Measurements from ENCODE around the gene NLRP9.

The NLRP9 gene

DNA sequence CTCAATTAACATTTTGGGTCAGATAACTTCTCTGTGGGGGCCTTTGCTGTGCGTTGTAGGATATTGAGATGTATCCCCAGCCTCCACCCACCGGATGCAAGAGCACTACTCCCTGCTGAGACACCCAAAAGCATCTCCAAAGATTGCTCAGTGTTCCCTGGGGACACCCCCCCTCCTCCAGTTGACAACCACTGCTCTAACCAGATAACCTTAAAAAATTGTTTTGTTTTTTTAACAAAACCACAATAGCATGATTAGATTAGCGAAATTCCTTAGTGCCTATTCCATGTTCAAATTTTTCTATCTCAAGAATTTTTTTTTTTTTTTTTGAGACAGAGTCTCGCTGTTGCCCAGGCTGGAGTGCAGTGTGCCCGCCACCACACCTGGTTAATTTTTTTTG is 65.8 kb downstream of the NLRP9 start:
- no peak for DNase-seq

DNA sequence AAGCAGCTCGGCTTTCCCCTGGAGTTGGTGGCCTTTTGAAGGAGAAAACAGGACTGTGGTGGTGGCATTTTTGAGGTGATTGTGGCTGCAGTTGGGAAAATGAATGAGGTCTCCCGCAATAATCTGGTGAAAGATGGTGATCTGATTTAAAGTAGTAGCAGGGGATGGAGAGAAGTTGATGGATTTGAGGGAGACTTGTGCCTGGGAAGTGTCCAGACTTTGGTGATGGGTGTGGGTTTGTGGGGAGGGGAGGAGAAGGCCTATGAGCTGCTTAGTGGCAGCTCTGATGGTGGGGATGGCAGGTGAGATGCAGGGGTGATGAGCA is 67.2 kb downstream of the NLRP9 start:
- DNase-seq: no peak

DNA sequence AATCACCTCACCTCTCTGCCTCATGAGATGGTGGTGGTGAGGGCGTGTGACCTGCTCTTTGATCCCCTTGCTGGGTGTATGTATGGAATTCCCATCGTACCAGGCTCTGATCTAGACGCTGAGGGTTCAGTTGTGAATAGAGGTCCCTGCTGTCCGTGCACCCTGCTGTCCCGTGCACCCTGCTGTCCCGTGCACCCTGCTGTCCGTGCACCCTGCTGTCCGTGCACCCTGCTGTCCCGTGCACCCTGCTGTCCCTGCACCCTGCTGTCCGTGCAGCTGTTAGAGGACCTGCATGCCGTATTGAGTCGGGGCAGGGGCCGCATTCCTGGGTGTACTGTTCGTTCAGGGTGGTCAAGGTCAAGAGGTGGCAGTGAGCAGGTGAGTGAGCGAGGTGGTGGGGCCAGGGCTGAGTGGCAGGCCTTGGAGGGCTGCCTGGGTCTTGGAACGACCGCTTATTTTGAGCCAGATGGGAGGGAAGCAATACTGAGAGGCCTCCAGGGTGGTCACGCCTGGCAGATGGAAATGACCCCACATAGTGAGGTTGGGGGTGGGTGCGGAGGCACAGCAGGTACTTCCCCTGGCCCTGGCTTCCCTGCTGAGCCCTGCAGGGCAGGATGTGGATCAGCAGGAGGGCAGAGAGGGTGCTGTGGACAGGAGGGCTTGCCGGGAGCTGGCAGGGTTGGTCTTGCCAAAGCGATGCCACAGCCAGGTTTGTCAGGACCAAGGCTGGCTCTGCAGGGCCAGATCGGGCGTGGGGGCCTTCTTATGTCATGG is 67.7 kb downstream of the NLRP9 start:
- DNase-seq: no peak

DNA sequence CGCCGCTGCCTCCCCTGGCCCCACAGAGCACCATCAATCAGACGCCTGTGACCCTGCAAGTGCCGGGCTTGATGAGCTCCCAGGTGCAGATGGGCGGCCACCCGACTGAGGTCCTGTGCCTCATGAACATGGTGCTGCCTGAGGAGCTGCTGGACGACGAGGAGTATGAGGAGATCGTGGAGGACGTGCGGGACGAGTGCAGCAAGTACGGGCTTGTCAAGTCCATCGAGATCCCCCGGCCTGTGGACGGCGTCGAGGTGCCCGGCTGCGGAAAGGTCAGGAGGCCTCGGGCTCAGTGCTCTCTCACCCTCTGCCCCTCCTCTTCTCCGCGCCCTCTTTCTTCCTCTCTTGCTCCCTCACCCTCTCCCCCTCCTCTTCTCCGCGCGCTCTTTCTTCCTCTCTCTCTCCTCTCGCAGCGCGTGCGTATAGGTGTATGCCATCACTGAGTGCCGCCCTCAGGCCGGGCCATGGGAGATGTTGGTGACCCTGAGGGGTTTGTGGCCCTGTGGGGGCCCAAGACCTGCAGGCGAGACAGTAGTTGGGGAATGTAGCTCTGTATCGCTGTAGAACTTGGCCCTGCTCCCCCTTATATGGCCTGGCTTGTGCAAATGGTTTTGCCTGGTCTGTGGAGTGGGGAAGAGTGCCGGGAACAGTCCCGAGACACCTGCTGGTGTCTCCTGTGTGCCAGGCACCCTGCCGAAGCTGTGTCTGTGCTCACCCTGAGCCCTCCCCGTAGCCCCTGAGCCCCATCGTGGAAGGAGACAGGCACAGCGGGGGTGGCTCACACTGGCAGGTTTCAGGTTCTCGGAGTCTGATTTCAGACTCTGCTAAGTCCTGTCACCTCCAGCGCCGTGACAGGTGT is 68.6 kb downstream of the NLRP9 start:
- no peak for DNase-seq

DNA sequence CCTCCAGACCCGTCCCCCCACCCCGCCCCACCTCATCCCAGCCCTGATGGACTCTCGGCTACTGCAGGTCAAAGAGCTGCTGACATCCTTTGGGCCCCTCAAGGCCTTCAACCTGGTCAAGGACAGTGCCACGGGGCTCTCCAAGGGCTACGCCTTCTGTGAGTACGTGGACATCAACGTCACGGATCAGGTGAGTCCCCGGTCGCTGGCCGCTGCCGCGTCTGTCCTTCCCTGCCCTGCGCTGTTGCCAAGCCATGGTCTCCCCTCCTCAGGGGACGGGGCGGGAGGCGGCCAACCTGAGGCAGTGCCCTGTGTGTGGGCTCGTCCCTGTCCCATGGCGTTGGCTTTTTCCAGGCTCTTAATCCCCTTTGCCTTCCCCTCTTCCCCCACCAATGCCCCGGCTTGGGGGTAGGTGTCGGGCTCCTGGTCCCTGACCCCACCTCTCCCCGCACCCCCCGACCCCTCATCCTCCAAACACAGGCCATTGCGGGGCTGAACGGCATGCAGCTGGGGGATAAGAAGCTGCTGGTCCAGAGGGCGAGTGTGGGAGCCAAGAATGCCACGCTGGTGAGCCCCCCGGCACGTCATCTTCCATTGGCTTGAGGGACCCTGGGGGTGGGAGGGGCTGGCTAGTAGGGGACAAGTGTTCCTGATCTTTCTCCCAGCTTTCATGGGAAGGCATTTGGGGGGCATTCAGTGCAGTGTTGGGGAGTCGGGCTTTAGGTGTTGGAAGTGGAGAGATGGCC is 69.4 kb downstream of the NLRP9 start:
- no peak for DNase-seq

DNA sequence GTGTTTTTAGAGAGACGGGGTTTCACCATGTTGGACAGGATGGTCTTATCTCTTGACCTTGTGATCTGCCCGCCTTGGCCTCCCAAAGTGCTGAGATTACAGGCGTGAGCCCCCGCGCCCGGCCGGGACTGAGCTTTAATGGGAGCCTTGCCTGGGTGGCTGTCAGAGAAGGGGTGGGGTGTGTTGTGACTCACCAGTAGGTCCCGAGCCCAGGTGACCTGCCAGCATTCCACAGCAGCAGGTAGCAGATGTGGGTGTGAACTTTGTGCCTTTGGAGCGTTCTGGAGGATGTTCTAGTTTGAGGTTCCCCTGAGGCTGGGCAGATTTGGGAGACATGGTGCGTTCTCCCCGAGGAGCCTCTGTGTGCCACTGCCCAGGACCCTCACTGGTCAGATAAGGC is 70.2 kb downstream of the NLRP9 start:
- DNase-seq: no peak

DNA sequence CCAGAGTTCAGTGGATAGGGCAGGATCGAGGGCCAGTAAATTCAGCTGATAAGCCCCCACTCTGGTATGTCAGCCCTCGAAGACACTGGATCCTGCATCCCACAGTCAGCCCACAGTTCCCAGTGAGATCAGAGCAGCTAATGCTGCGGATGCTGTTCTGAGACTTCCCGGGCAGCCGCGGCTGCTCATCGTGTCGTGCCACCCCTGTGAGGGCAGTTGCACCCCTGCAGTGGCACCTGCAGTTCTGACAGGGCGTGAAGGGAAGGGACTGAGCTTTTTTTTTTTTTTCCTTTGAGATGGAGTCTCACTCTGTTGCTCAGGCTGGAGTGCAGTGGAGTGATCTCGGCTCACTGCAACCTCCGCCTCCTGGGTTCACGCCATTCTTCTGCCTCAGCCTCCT is 70.7 kb downstream of the NLRP9 start:
- DNase-seq: no peak

DNA sequence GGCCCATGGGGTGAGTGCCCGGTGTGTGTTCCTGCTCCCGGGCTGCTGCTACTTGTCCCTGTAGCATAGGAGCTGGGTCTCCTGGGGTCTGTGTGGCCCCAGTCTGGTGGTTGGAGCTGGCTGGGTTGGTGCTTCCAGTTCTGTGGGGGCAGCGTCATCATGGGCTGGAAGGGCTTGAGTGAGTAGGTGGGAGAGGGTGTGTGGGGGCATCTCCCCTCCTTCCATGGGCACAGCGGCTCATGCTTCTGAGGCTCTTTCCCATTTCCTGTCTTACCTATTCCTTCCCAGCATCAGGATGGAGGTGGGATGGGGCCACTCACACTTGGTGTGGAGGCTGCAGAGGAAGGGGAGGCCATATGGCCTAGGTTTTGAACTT is 71.2 kb downstream of the NLRP9 start:
- no peak for DNase-seq

DNA sequence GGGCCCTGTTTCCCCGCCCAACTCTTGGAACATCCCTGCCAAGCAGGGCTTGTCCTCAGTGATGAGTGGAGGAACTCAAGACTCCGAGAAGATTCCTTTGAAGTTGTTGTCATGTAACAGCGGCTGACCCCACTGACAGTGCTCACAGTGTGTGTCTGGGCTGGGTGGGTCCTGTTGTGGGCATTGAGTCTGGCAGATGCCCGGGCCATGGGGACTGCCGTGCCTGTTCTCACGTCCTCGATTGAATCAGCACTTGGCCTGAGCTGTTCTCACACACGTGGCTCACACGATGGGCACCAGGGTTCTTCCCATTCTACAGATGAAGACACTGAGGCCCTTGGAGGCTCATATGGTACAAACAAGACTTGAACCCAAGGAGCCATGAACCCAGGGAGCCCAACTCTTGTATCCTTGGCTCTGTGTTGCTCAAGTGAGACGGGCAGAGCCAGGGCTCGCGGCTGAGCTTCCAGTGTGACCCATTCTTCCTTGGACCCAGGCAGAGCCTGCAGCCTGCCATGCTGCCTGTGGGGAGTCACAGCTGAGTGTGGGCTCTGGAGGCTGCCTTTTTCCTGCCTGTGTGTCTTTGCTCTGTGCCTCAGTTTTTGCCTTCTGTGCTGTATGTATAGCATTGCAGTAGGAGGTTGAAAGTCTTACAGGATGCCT is 71.7 kb downstream of the NLRP9 start:
- no peak for DNase-seq

DNA sequence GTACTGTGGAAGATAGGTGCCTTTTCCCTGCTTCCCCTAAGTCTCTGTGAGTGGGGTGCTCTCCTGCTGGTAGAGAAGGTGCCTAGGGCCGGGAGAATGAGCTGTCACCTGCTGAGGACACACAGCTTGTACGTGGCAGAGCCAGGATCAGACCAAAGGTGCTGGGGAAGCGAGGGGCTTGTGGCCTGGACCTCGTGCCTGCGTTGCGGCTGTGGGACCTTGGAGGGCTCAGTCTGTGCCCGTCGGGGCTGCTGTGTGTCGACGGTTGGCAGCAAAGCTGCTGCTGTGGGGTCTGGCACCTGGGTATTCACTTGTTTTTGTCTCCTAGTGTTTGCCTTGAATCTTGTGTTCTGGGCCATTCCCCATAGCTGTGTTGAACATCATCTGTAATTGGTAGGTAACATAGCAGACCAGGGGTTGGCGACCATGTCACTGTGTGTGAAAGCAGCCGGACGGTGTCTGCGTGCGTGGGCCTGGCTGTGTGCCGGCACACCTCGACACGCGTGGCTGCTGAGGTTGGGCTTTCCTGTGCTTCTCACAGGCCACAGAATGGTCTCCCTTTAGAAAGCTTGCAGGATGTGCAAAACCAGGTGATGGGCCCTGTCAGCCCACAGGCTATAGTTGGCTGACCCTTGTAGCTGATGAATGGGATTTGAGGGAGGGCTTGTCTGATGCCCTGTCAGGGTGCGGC is 74.2 kb downstream of the NLRP9 start:
- no peak for DNase-seq

DNA sequence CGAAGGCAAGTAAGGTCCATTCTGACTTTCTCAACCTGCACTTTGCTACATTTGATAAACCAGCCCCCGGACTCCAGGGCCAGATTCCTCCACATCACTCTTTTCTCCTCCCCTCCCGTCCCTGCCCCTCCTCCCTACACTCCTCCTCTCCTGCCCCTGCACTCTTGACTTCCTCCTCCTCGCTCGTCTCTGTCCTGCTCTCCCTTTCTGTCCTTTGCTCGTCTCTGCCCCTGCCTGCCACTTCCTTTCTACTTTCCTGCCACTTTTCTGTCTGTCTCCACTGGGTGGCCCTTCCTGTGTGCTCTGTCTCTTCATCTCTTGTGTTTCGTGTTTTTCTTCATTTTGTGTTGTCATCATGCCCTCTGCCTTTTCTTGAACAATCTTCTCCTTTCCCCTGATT is 76.4 kb downstream of the NLRP9 start:
- DNase-seq: no peak

DNA sequence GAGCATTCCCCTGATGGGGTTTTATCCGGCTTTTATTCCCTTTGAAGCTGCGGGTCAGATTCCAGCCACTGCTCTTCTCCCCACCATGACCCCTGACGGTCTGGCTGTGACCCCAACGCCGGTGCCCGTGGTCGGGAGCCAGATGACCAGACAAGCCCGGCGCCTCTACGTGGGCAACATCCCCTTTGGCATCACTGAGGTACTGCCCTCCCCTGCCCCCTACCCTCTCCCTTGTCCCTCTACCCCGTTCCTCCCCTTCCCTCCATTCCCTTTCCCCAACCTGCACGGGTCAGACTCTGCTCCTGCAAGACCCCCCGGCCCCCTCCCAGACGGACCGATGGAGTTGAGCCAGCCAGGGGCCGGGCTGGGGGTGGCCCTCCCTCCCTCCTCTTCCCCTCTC is 77.2 kb downstream of the NLRP9 start:
- DNase-seq: no peak

DNA sequence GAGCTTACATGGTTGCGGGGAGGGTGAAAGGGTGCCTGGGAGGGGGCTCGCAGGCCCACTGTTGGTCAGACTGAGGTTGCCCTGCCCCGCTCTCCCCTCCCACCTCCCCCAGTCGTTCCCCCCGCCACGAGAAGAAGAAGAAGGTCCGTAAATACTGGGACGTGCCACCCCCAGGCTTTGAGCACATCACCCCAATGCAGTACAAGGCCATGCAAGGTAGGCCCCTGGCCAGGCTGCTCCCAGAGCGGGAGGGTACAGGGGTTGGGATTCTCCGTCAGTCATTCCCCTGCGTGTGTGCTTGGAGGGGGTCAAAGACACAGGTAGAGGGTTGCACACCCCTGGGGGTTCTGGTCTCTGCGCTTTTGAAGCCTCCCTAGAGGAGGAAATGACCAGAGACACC is 77.8 kb downstream of the NLRP9 start:
- DNase-seq: no peak

DNA sequence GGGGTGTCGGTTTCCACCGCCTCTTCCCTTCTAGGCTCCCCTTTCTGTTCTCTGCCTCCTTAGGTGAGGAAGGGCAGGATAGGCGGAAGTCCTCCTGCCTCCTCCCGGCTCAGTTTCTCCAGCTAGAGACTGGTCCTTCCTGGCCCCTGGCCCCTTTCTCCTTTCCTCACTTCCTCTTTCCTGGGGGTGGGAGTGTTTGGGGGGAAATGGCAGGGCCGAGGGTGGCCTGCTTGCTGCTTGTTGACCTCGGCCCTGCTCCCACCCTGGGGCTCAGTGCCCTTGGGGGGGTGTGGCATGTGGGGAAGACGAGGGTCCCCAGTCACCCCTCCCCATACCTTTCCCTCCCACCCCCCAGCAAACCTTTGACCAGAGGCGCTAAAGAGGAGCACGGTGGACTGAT is 78.4 kb downstream of the NLRP9 start:
- DNase-seq: no peak

DNA sequence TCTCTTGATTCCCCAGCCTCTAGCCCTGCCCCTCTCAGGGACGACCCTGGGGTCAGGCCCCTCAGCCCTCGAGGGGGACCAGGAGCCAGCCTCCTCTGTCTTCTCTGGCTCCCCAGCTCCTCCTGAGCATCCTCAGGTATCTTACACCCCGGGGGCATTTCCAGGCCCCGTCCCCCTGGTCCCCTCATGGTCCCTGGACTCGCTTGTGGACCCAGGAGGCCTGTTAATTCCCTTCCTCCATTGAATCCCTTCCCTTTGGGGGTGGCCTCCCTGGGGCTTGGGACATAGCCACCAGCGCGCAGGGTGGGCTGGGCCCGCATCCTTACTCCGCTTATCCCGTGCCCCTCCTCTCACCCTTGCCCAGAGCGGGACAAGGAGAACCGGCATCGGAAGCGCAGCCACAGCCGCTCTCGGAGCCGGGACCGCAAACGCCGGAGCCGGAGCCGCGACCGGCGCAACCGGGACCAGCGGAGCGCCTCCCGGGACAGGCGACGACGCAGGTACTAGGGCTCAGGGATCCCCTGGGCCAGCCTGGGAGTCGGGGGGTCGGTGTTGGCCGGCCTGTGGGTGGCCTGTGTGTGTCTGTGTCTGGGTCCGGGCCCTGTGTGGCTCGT is 79.2 kb downstream of the NLRP9 start:
- no peak for DNase-seq

Data from fibroblast of skin of abdomen (primary cell).